Psoas muscle (tissue), 8 donors: ENCODE measurements around the gene TMSB10. TPM values are rescaled to one million over a fixed set of nuclear protein-coding genes. Genes with fewer than 3 reads are reported as not detected.
"Not testable (repeated sequence)": the region's sequence is repeated elsewhere in the genome, so short reads cannot be mapped to it uniquely, and the experiment has no call there.

Experiments
- ATAC-seq, 4 donors: fragments of 200-7000 bp; cut with Tn5 transposase; one replicate each; pipeline ENCODE4 v1.9.1; 2020; ENCODE audit warnings: moderate library complexity in 3 of 4, mild to moderate bottlenecking in 2 of 4
- DNase-seq, 2 donors: peaks; one replicate each; pipeline ENCODE4 v3.0.0-alpha.2; 2020
- H3K27ac ChIP-seq: fragments of 200-600 bp; one replicate; pipeline ENCODE4 v1.8.0; 2022
- H3K27me3 ChIP-seq, 3 donors: fragments of 200-600 bp in 1 of 3; one replicate each; pipeline versions ENCODE4 v1.6.1 to v1.8.0; 2013 to 2022; ENCODE audit warnings: low read length in 2 of 3, mild to moderate bottlenecking in 2 of 3, moderate library complexity in 1 of 3; ENCODE audit not compliant: insufficient read depth in 3 of 3
- H3K36me3 ChIP-seq, 2 donors: fragments of 200-600 bp in 1 of 2; one replicate each; pipeline versions ENCODE4 v1.6.1 to v1.8.0; 2013 to 2022; ENCODE audit warnings: low read depth in 1 of 2, mild to moderate bottlenecking in 1 of 2, moderate library complexity in 1 of 2; ENCODE audit not compliant: insufficient read depth in 1 of 2
- H3K4me1 ChIP-seq: fragments of 200-600 bp; one replicate; pipeline ENCODE4 v1.8.0; 2022
- H3K4me3 ChIP-seq: fragments of 200-600 bp; one replicate; pipeline ENCODE4 v1.8.0; 2022; ENCODE audit warnings: mild to moderate bottlenecking
- H3K9me3 ChIP-seq: fragments of 200-600 bp; one replicate; pipeline ENCODE4 v1.8.0; 2022
- CTCF ChIP-seq: fragments of 200-600 bp; IDR thresholded peaks from one replicate; pipeline ENCODE4 v1.8.0; 2022; ENCODE audit warnings: antibody characterized with exemption
- WGBS, 3 donors: extraction: QIAGEN DNeasy Blood & Tissue Kit; methylation state at CpG; one replicate each; pipeline versions ENCODE4 v1.1.6 to v1.1.7; 2013; 5-methylcytosine and 5-hydroxymethylcytosine counted together
- intact Hi-C, 2 donors: fragments of 100-400 bp; cut with DNase I; formaldehyde crosslinking; loops; one replicate each; pipeline versions ENCODE4 v1.11.0 to v1.14.2; 2022
- polyA plus RNA-seq, 3 donors: library from polyadenylated mRNA; stranded (reverse); fragments of 200-250 nt; gene quantifications; one replicate each; pipeline ENCODE4 v1.2.3, GENCODE V29; 2013
- total RNA-seq, 4 donors: library from RNA; stranded (reverse); fragmentation: NEBNext Ultra II Directional in 2 of 4; extraction: Animal tissue kit (Norgen Biotek cat#: 25700) in 2 of 4; gene quantifications; one replicate each; pipeline versions ENCODE4 v1.2.1 to v1.2.4, GENCODE V29; 2021 to 2023
- donor health status: healthy with polysubstance abuse.
- donor health status: DM: no; HTN: no; CAD: no; lungs with moderate emphysema.
- donor health status: Bipolar disorder and iron deficiency.
- donor health status: healthy.
- donor health status: DM: yes; HTN: yes; CAD: no.
- donor health status: DM: no; HTN: no; CAD: no.
- donor health status: DM: no; HTN: no; CAD: no.
- donor health status: DM: yes; HTN: yes; CAD: no.

TMSB10 gene
- total and polyA plus RNA-seq, 7 donors, result 181 to 849 (median 284) TPM

DNA sequence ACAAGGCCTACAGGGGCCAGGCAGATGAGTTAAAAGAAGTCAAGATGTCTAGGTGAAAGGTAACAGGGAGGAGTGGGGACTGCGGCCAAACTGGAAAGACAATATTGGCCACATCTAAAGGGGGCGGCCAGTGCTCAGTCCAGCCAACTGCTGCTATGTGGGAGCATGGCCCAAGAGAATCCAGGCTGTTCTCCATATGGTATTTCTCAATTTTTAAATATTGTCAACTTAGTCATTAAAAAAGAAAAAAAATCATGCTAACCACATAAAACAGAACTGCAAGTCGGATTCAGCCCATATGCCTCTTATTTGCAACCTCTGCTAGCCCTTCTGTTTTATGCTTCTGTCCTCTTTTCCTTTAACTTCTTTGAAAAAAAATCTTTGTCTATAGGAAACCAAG lies 39.3 kb upstream of the TMSB10 start:
- no peaks in the 10 kb centered on the region for H3K9me3 ChIP-seq
- DNase-seq, result no peak
- intact Hi-C loops, result no loop called here
- WGBS, 3 donors, result 72 to 82% (median 78%) methylated on average over 3 of the region's 3 CpGs
- H3K4me3 ChIP-seq, result no peak overlapping the region
- H3K36me3 ChIP-seq, result no peaks in the 10 kb centered on the region
- no peaks in the 10 kb centered on the region for H3K27me3 ChIP-seq
- H3K4me1 ChIP-seq, result no peaks in the 10 kb centered on the region
- H3K27ac ChIP-seq, result no peak overlapping the region
- no peak for TF ChIP-seq CTCF
- ATAC-seq, result no peak

GRCh38 chr2:84868327-84868726 lies 37.1 kb upstream of the TMSB10 start:
- H3K4me1 ChIP-seq, DNase-seq, H3K9me3 ChIP-seq, H3K36me3 ChIP-seq, H3K27me3 ChIP-seq, H3K27ac ChIP-seq, H3K4me3 ChIP-seq, ATAC-seq, intact Hi-C loops: not testable (repeated sequence)
- 94 to 97% (median 95%) methylated on average over 2 to 4 of the region's 4 CpGs for WGBS, 3 donors

DNA sequence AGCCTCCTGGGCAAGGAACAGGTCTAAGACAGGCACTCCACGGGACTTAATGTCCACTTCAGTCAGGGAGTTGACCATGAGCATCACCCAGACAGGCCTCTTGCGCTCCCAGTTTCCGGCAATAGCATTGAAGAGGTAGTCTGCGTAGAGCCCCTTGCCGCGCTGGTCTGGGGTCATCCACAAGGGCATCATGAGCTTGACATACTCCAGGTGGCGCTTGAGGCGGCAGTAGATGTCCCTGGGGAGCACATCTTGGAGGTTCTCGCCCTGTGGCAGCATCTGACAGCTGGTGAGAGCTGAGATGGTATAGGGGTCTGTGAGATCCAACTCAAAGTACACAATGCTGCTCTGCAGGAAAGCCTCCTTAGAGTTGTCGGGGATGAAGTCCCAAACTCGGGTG lies 35.1 kb upstream of the TMSB10 start:
- H3K36me3 ChIP-seq, result no peaks in the 10 kb centered on the region
- TF ChIP-seq CTCF, result no peak
- 78 to 86% (median 79%) methylated on average over 11 of the region's 11 CpGs for WGBS, 3 donors
- peaks cover 0 to 8% (median 0%) of the 10 kb centered on the region in 3 donors for H3K27me3 ChIP-seq
- ATAC-seq (no peak), DNase-seq (no peak)
- no peak overlapping the region for H3K27ac ChIP-seq
- H3K4me3 ChIP-seq, result no peak overlapping the region
- no peaks in the 10 kb centered on the region for H3K4me1 ChIP-seq
- intact Hi-C loops, result no loop called here
- no peaks in the 10 kb centered on the region for H3K9me3 ChIP-seq

- H3K4me1 ChIP-seq, intact Hi-C loops, DNase-seq, ATAC-seq, H3K4me3 ChIP-seq, H3K27me3 ChIP-seq, H3K36me3 ChIP-seq, H3K9me3 ChIP-seq, H3K27ac ChIP-seq: not testable (repeated sequence)
- 89 to 94% (median 90%) methylated on average over 9 of the region's 9 CpGs for WGBS, 3 donors
These were observed 32.8 kb upstream of the TMSB10 start for GRCh38 chr2:84872691-84873090.

GRCh38 chr2:84873350-84873749 lies 32.1 kb upstream of the TMSB10 start:
- 91% methylated on average over 5 of the region's 5 CpGs for WGBS, 3 donors

More at GRCh38 chr2:84873350-84873749, 32.1 kb upstream of the TMSB10 start:
- no peaks in the 10 kb centered on the region for H3K36me3 ChIP-seq
- no peaks in the 10 kb centered on the region for H3K4me1 ChIP-seq
- H3K9me3 ChIP-seq, result no peaks in the 10 kb centered on the region
- DNase-seq (no peak), ATAC-seq (no peak)
- no peak overlapping the region for H3K27ac ChIP-seq
- peaks cover 0 to 14% (median 0%) of the 10 kb centered on the region in 3 donors for H3K27me3 ChIP-seq
- intact Hi-C loops, result no loop called here
- no peak overlapping the region for H3K4me3 ChIP-seq
- TF ChIP-seq CTCF, result no peak
